A673 (cell line): Measurements from ENCODE around the gene HIC2. TPM values are rescaled to one million over a fixed set of nuclear protein-coding genes. Genes with fewer than 3 reads are reported as not detected.
"Not testable (repeated sequence)": the region's sequence is repeated elsewhere in the genome, so short reads cannot be mapped to it uniquely, and the experiment has no call there.

Source experiments
- BruUV-seq: library from RNA; stranded (reverse); fragments of 400-500 nt; replicated peaks from 2 replicates; lab custom pipeline; 2021; lab: Mats Ljungman, UMichigan
- CTCF ChIA-PET: fragments of 300-600 bp; sonication (Branson Sonifier 250); formaldehyde crosslinking; loops from one replicate; lab custom pipeline; 2022; ENCODE audit warnings: antibody characterized with exemption; lab: Charles Lee
- POLR2A ChIA-PET: fragments of 300-600 bp; sonication (Branson Sonifier 250); formaldehyde crosslinking; loops from one replicate; lab custom pipeline; 2022; ENCODE audit warnings: antibody characterized with exemption; ENCODE audit not compliant: low non-redundant PET; lab: Charles Lee
- DNase-seq: peaks from one replicate; pipeline ENCODE4 v3.0.0-alpha.2; 2015; ENCODE audit warnings: low spot score
- H3K27ac ChIP-seq: fragments of 200-600 bp; sonication (generic); 2 replicates; pipeline ENCODE4 v1.5.1; 2016; ENCODE audit warnings: mixed run types, low read depth, mild to moderate bottlenecking, mixed read lengths, antibody characterized with exemption, low read length; ENCODE audit not compliant: poor library complexity, severe bottlenecking
- H3K27me3 ChIP-seq: fragments of 200-600 bp; sonication (generic); replicated peaks from 2 replicates; pipeline ENCODE4 v1.6.1; 2017; ENCODE audit warnings: mixed run types, low read depth, mild to moderate bottlenecking, mixed read lengths, antibody characterized with exemption, low read length; ENCODE audit not compliant: insufficient read depth, poor library complexity
- H3K36me3 ChIP-seq: fragments of 200-600 bp; sonication (generic); 2 replicates; pipeline ENCODE4 v1.6.1; 2016; ENCODE audit warnings: mixed run types, mild to moderate bottlenecking, mixed read lengths, antibody characterized with exemption, low read length; ENCODE audit not compliant: insufficient read depth, poor library complexity, severe bottlenecking
- H3K4me1 ChIP-seq: fragments of 200-600 bp; sonication (generic); 2 replicates; pipeline ENCODE4 v1.6.1; 2017; ENCODE audit warnings: mixed run types, mild to moderate bottlenecking, mixed read lengths, antibody characterized with exemption, low read length; ENCODE audit not compliant: insufficient read depth, poor library complexity, severe bottlenecking
- H3K4me3 ChIP-seq: fragments of 200-600 bp; sonication (generic); 2 replicates; pipeline ENCODE4 v1.5.1; 2016; ENCODE audit warnings: low read depth, mixed run types, mild to moderate bottlenecking, mixed read lengths, low read length; ENCODE audit not compliant: poor library complexity, severe bottlenecking
- H3K9me3 ChIP-seq: fragments of 200-600 bp; sonication (generic); 2 replicates; pipeline ENCODE4 v1.6.1; 2016; ENCODE audit warnings: mixed run types, low read depth, mild to moderate bottlenecking, mixed read lengths, antibody characterized with exemption, low read length; ENCODE audit not compliant: poor library complexity, severe bottlenecking
- CTCF ChIP-seq: fragments of 300-800, 200-600 bp; sonication (generic); conservative IDR thresholded peaks from 2 replicates; pipeline ENCODE4 v1.5.1; 2017; ENCODE audit warnings: low read depth, mild to moderate bottlenecking, antibody characterized with exemption, low read length, moderate library complexity, mixed read lengths
- EZH2 ChIP-seq: fragments of 200-600 bp; sonication (generic); IDR thresholded peaks from 2 replicates; pipeline ENCODE4 v1.6.1; 2017; ENCODE audit warnings: borderline replicate concordance, low read depth, mild to moderate bottlenecking, mixed read lengths, antibody characterized with exemption, low read length; ENCODE audit not compliant: poor library complexity, severe bottlenecking
- intact Hi-C: fragments of 100-400 bp; cut with micrococcal nuclease; formaldehyde crosslinking; loops from one replicate; pipeline ENCODE4 v1.10.0; 2022; ENCODE audit not compliant: unreplicated experiment
- total RNA-seq: library from RNA; stranded (reverse); gene quantifications from 2 replicates; pipeline ENCODE4 v1.2.3, GENCODE V29; 2021

HIC2 gene
- total RNA-seq, 1 experiment from 2014 or later = 11.3 TPM

- no peak for TF ChIP-seq EZH2
- no peak for TF ChIP-seq CTCF
- Histone ChIP-seq H3K36me3 (no peaks in the 10 kb centered on the region), H3K27me3 (no peaks in the 10 kb centered on the region), H3K4me1 (peaks cover 6% of the 10 kb centered on the region), H3K27ac (peak overlapping the region; percentile 25), H3K4me3 (no peak overlapping the region), H3K9me3 (no peaks in the 10 kb centered on the region)
- intact Hi-C loops = no loop called here
- peak; percentile 59 for DNase-seq
- POLR2A ChIA-PET = no interaction called here
- no TSS peak for BruUV-seq
- CTCF ChIA-PET = no interaction called here
These were observed 38.3 kb downstream of the HIC2 start for GRCh38 chr22:21455334-21456089.

- Histone ChIP-seq H3K4me3 (no peak overlapping the region), H3K9me3 (no peaks in the 10 kb centered on the region), H3K4me1 (peaks cover 6% of the 10 kb centered on the region), H3K27ac (no peak overlapping the region), H3K36me3 (no peaks in the 10 kb centered on the region), H3K27me3 (no peaks in the 10 kb centered on the region)
- intact Hi-C loops = no loop called here
- POLR2A ChIA-PET = interaction anchor here (0.5 kb wide), 1 partner anchor 213 kb away, joined by 3 read pairs; no protein-coding TSS in a partner anchor
- TF ChIP-seq CTCF (no peak), EZH2 (no peak)
- CTCF ChIA-PET = no interaction called here
- BruUV-seq = no TSS peak
- DNase-seq = no peak
These were observed 40.0 kb downstream of the HIC2 start for GRCh38 chr22:21457023-21457787.

GRCh38 chr22:21462672-21463071 lies 45.5 kb downstream of the HIC2 start:
- H3K9me3 ChIP-seq, CTCF ChIA-PET, H3K27ac ChIP-seq, H3K36me3 ChIP-seq, intact Hi-C loops, BruUV-seq, H3K4me1 ChIP-seq, DNase-seq, POLR2A ChIA-PET, H3K4me3 ChIP-seq, H3K27me3 ChIP-seq: not testable (repeated sequence)

GRCh38 chr22:21467337-21468193 lies 50.4 kb downstream of the HIC2 start, which contains the start of gene TMEM191C:
TSS of gene TMEM191C (plus strand) at chr22:21467387. CDS start at chr22:21467460, 73 bp downstream.
- POLR2A ChIA-PET, BruUV-seq: not testable (repeated sequence)

GRCh38 chr22:21468194-21469096 lies 51.3 kb downstream of the HIC2 start:
- H3K4me1 ChIP-seq, H3K36me3 ChIP-seq, H3K27ac ChIP-seq, POLR2A ChIA-PET, H3K9me3 ChIP-seq, H3K27me3 ChIP-seq, intact Hi-C loops, CTCF ChIA-PET, BruUV-seq: not testable (repeated sequence)
- peak overlapping the region; percentile 35 for H3K4me3 ChIP-seq
- DNase-seq = peak; percentile 93

More at GRCh38 chr22:21467337-21468193, 50.4 kb downstream of the HIC2 start, which contains the start of gene TMEM191C:
- H3K4me1 ChIP-seq, H3K9me3 ChIP-seq, intact Hi-C loops, H3K27ac ChIP-seq, H3K36me3 ChIP-seq, H3K27me3 ChIP-seq, CTCF ChIA-PET, DNase-seq: not testable (repeated sequence)
- peak within 1 kb of the TSS; percentile 35 for H3K4me3 ChIP-seq
